Stimulated activated CD8-positive, alpha-beta memory T cell treated with anti-CD3 and anti-CD28 coated beads, Interleukin-7, amount 100 ng/mL, for 4 hours (primary cell): Measurements from ENCODE around the gene GPR161.

Experiments
- DNase-seq, 2 donors: peaks; one replicate each; pipeline ENCODE4 v3.0.0-alpha.2; 2020; ENCODE audit warnings: low read depth in 2 of 2

The GPR161 gene

GRCh38 chr1:168146626-168147025 is 9.9 kb upstream of the GPR161 start:
- no peak for DNase-seq

GRCh38 chr1:168146160-168146539 is 9.4 kb upstream of the GPR161 start:
- DNase-seq, result no peak

- DNase-seq, result peak; percentile 70 to 72
Measured at GRCh38 chr1:168145184-168146159, 8.7 kb upstream of the GPR161 start.

GRCh38 chr1:168141871-168142385 is 5.2 kb upstream of the GPR161 start:
- no peak for DNase-seq

- DNase-seq, result no peak
Measured at GRCh38 chr1:168139070-168139469, 2.3 kb upstream of the GPR161 start.

- DNase-seq, result no peak
Measured at GRCh38 chr1:168138134-168138533, 1.4 kb upstream of the GPR161 start.

GRCh38 chr1:168137515-168137821 is 738 bp upstream of the GPR161 start:
- DNase-seq, result no peak

GRCh38 chr1:168135921-168136708 is 615 bp downstream of the GPR161 start:
- no peak for DNase-seq

- no peak for DNase-seq
Measured at GRCh38 chr1:168135116-168135920, 1.4 kb downstream of the GPR161 start.

GRCh38 chr1:168134642-168135041 is 2.1 kb downstream of the GPR161 start:
- no peak for DNase-seq

- DNase-seq, result no peak
Measured at GRCh38 chr1:168134132-168134531, 2.6 kb downstream of the GPR161 start.

GRCh38 chr1:168129933-168130332 is 6.8 kb downstream of the GPR161 start:
- DNase-seq, result no peak

GRCh38 chr1:168127503-168127902 is 9.2 kb downstream of the GPR161 start:
- DNase-seq, result no peak

- no peak for DNase-seq
Measured at GRCh38 chr1:168125051-168125450, 11.7 kb downstream of the GPR161 start.

GRCh38 chr1:168121401-168122011 is 15.2 kb downstream of the GPR161 start:
- DNase-seq, result no peak

GRCh38 chr1:168119750-168120149 is 17.0 kb downstream of the GPR161 start:
- DNase-seq, result no peak

GRCh38 chr1:168116327-168116799 is 20.4 kb downstream of the GPR161 start:
- DNase-seq, result no peak

- DNase-seq, result no peak
Measured at GRCh38 chr1:168114845-168115244, 21.9 kb downstream of the GPR161 start.

- peak; percentile 8 to 22 for DNase-seq
Measured at GRCh38 chr1:168112673-168113305, 23.9 kb downstream of the GPR161 start.

- DNase-seq, result no peak
Measured at GRCh38 chr1:168110896-168111545, 25.7 kb downstream of the GPR161 start.
